Mucosa of stomach (tissue), 1 donor: ENCODE results near the gene CDKN2B-AS1.

Source experiments
- H3K27me3 ChIP-seq: one replicate; pipeline ENCODE4 v1.7.0; 2013; ENCODE audit warnings: mild to moderate bottlenecking, low read length; ENCODE audit not compliant: control insufficient read depth, insufficient read depth
- H3K36me3 ChIP-seq: one replicate; pipeline ENCODE4 v1.7.0; 2013; ENCODE audit warnings: low read length; ENCODE audit not compliant: control insufficient read depth, insufficient read depth
- H3K4me1 ChIP-seq: one replicate; pipeline ENCODE4 v1.7.0; 2013; ENCODE audit warnings: mild to moderate bottlenecking, low read length; ENCODE audit not compliant: control insufficient read depth, insufficient read depth
- H3K4me3 ChIP-seq: one replicate; pipeline ENCODE4 v1.7.0; 2013; ENCODE audit warnings: low read length
- H3K9ac ChIP-seq: one replicate; pipeline ENCODE4 v1.7.0; 2013; ENCODE audit warnings: mild to moderate bottlenecking, low read length, moderate library complexity
- H3K9me3 ChIP-seq: one replicate; pipeline ENCODE4 v1.7.0; 2013; ENCODE audit warnings: mild to moderate bottlenecking, low read length, moderate library complexity; ENCODE audit not compliant: control insufficient read depth
- donor health status: Pancreatic carcinoma.

The CDKN2B-AS1 gene

DNA sequence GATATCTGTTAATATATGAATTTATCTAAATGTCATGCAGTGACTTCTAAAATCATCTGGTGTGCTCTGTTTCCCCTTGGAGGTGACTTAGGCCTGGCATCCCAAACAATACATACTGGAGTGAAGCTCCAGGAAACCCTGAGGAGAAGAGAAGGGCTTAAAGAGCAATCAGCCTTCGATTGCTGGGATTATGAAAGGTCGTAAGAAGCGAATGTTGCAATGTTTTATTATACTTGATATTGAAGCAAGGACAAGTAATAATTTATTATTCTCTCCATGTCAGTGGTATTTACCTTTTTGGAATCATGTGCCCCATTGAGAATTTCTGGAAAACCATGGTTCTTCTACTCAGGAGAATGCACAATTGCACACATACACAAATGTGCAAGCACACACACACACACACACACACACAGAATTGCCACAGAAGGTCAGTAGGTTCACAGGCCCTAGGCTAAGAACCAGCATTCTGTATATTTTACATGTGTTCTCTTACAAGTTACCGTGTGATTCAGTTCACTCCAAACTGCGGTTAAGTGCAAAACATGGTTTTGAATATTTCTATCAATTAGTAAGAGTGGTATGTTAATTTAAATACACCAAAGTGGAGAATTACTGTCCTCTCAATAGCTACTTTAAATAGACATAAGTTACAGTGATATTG is 93.6 kb downstream of the CDKN2B-AS1 start:
- Histone ChIP-seq H3K36me3 (no peaks in the 10 kb centered on the region), H3K4me1 (peaks cover 24% of the 10 kb centered on the region), H3K9me3 (no peaks in the 10 kb centered on the region), H3K27me3 (no peaks in the 10 kb centered on the region), H3K4me3 (no peak overlapping the region), H3K9ac (no peak overlapping the region)

DNA sequence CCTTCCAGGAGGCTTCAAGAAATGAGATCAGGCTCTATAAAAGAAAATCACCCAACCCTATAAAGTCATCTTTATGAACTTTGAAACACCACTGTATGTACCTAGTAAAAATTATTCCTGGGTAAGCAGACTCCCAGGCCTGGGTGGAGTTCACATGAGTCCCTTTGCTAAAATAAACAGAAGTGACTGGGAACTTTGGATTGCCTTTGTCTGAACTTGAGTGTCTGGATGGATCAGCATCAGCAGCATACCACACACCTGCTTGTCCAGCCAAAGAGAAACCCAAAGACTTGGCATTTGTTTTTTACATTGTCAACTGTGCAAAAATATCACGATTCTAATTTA is 94.1 kb downstream of the CDKN2B-AS1 start:
- no peak overlapping the region for H3K9ac ChIP-seq
- peaks cover 24% of the 10 kb centered on the region for H3K4me1 ChIP-seq
- no peaks in the 10 kb centered on the region for H3K36me3 ChIP-seq
- no peak overlapping the region for H3K4me3 ChIP-seq
- H3K27me3 ChIP-seq: no peaks in the 10 kb centered on the region
- no peaks in the 10 kb centered on the region for H3K9me3 ChIP-seq

DNA sequence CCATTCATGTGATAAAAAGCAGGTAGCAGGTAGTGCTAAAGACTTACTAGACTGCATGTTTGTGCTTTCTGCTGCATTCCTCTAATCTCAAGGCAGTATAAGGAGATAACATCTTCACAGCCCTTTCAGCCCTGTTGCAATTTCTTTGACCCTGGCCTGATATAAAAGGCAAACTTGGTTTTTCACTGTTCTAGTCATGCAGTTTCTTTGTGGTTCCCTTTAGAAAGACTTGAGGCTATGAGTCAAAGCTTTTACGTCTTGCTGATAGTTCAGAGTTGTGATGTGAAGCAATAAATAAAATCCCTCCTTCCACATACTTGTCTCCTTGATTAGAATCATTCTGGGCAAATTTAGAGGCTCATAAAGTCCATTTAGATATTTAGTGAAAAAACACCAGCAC is 103.1 kb downstream of the CDKN2B-AS1 start:
- no peaks in the 10 kb centered on the region for H3K27me3 ChIP-seq
- H3K9me3 ChIP-seq: no peaks in the 10 kb centered on the region
- H3K4me1 ChIP-seq: peaks cover 26% of the 10 kb centered on the region
- no peak overlapping the region for H3K9ac ChIP-seq
- H3K4me3 ChIP-seq: no peak overlapping the region
- no peaks in the 10 kb centered on the region for H3K36me3 ChIP-seq

DNA sequence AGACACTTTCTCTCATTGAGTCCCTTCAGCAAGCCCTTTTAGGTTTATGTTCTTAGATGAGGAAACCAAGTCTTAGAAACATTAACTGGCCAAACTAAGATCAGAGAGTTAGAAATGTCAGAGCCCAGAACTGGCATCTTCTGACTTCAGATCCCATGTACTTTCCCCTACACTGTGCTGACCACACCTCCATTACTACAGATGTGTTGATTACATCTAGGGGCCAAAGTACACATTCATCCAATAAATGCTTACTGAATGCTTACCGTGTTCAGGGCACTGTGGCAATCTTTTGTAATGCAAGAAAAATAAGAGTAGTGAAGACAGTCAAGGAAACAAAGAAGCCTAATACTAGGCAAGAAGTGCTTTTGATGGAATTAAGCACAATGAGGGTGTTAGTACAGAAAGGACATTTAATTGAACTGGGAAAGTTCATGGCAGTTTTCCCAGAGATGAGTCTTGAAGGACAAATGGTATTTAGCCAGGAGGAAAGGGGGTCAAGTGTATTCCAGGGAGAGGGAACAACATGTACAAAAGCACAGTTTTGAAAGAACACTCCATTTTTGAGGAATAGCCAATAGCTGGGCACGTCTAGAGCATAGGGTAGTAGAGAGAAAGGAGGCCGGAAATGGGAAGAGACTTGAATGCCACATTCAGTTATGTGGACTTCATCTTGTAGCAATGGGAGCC is 104.2 kb downstream of the CDKN2B-AS1 start:
- Histone ChIP-seq H3K36me3 (no peaks in the 10 kb centered on the region), H3K27me3 (no peaks in the 10 kb centered on the region), H3K9ac (no peak overlapping the region)

DNA sequence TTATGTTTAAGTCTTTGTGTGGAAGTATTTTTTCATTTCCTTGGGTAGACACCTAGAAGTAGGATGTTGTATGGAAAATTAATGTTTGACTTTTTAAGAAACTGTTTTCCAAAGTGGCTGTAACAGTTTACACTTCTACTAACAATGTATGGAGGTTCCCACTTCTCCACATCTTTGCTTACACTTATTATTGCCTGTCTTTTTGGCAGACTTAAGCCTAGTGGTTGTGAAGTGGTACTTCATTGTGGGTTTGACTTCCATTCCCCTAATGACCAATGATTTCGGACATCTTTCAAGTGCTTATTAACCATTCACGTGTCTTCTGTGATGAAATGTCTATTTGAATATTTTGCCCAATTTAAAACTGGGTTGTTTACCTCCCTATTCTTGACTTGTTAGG is 106.0 kb downstream of the CDKN2B-AS1 start:
- Histone ChIP-seq H3K4me1 (peaks cover 40% of the 10 kb centered on the region), H3K9me3 (no peaks in the 10 kb centered on the region), H3K4me3 (no peak overlapping the region)

More for the DNA sequence above, 104.2 kb downstream of the CDKN2B-AS1 start:
- Histone ChIP-seq H3K4me3 (no peak overlapping the region), H3K4me1 (peaks cover 34% of the 10 kb centered on the region), H3K9me3 (no peaks in the 10 kb centered on the region)

DNA sequence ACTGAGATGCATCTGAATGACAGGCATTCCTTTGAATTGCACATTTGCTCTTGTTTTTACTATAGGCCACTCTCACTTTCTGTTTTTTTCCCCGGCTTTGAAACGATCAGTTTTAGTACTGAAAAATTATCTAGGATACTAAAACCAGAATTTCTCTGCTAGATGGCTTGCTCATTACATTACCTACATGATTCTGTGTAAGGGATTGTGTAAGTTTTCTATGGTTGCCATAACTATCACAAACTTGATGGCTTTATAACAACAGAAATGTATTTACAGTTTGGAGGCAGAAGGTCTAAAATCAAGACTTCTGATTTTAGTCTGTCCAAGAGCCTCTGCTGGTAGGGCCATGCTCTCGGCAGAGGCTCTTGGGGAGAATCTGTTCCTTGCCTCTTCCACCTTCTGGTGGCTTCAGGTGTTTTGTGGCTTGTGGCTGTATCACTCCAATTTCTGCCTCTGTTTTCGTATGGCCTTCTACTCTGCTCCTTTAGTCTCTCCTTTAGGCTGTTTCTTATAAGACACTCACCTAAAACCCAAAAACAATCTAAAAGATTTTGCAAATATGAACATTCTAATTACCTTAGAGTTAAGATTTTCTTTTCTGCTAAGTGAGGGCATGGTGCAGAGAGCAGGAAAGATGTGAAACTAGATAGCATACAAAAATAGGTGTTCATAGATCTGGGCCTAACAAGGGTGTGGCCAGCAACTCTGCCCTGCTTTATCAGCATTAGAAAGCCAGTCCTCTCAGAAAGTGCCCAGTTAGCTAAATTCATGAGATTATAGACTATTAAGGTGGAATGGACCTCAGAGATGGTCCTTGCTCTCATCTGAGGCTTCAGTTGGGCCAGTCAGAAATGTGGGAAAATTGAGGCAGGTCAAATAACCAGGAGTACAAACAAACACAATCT is 107.8 kb downstream of the CDKN2B-AS1 start:
- H3K4me1 ChIP-seq: peaks cover 46% of the 10 kb centered on the region
- no peak overlapping the region for H3K9ac ChIP-seq
- no peaks in the 10 kb centered on the region for H3K27me3 ChIP-seq
- no peak overlapping the region for H3K4me3 ChIP-seq
- H3K9me3 ChIP-seq: no peaks in the 10 kb centered on the region
- no peaks in the 10 kb centered on the region for H3K36me3 ChIP-seq

More for the DNA sequence above, 106.0 kb downstream of the CDKN2B-AS1 start:
- no peaks in the 10 kb centered on the region for H3K36me3 ChIP-seq
- no peaks in the 10 kb centered on the region for H3K27me3 ChIP-seq
- no peak overlapping the region for H3K9ac ChIP-seq

DNA sequence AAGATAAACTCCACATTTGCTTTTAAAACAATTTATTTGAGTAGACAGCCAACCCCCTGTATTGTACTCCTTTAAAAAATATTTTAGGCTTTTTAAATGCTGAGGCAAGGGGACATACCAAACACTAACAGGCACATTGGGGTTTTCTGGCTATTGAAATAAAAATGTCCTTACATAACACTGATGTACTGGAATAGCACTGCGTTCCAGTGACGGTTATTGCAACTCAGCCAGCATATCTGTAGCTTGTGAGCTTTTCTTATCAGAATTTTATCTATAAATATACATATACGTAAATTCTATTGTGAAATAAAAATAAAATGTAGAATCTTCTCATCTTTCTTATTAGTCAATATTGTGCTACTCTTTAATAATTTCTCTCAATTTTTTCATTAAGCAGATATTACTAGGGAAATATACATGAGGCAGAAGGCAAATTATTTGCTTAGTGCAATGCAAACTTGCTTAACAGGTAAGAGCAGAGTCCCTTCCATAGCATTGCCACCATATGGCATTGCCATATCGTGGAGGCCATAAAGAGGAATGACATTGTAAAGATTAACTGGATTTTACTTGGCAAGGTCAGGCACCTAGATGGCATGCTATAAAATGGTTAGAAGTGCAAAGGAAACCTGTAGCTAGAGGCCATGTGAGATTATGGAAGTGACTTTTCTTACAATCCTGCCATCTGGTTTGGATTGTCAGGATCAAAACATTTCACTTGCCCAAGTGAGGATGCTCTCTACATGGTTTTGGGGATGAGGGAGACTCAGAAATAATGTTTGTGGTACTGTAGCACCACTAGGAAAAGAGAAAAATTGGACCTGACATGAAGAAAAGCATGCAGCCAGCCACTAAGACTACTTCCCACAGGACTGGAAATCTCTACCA is 109.3 kb downstream of the CDKN2B-AS1 start:
- H3K4me1 ChIP-seq: peaks cover 44% of the 10 kb centered on the region
- H3K9me3 ChIP-seq: no peaks in the 10 kb centered on the region
- no peak overlapping the region for H3K4me3 ChIP-seq
- no peak overlapping the region for H3K9ac ChIP-seq
- H3K27me3 ChIP-seq: no peaks in the 10 kb centered on the region
- H3K36me3 ChIP-seq: no peaks in the 10 kb centered on the region

DNA sequence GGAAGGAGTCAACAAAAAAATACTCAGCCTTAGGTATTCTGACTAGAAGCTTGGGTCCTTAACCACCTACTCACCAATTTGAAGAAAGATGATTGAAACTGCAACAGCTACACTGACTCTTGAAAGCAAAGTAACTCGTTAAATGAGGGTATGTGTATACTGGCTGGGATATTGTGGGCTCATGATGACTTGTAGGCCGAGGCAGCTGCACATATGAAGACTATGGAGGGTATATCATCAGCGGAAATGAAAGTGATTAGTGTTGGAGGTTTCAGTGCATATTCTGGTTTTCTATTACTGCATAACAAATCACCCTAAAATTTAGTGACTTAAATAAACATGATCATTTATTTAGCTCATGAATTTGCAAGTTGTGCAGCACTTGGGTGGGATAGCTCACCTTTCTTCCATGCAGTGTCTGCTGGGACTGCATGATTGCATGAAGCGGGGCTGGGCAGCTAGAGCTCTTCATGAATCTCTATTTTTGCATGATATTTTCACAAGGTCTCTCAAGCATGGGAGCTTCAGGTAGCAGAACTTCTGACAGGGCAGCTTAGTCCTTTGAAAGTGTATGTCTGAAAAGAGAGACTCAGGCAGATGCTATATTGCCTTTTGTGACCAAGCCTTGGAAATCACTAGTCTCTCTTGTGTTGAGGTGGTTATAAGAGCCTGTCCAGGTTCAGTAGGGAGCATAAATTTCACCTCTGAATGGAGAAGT is 110.6 kb downstream of the CDKN2B-AS1 start:
- Histone ChIP-seq H3K4me3 (no peak overlapping the region), H3K9me3 (no peaks in the 10 kb centered on the region), H3K4me1 (peaks cover 46% of the 10 kb centered on the region), H3K27me3 (no peaks in the 10 kb centered on the region), H3K9ac (no peak overlapping the region), H3K36me3 (no peaks in the 10 kb centered on the region)

DNA sequence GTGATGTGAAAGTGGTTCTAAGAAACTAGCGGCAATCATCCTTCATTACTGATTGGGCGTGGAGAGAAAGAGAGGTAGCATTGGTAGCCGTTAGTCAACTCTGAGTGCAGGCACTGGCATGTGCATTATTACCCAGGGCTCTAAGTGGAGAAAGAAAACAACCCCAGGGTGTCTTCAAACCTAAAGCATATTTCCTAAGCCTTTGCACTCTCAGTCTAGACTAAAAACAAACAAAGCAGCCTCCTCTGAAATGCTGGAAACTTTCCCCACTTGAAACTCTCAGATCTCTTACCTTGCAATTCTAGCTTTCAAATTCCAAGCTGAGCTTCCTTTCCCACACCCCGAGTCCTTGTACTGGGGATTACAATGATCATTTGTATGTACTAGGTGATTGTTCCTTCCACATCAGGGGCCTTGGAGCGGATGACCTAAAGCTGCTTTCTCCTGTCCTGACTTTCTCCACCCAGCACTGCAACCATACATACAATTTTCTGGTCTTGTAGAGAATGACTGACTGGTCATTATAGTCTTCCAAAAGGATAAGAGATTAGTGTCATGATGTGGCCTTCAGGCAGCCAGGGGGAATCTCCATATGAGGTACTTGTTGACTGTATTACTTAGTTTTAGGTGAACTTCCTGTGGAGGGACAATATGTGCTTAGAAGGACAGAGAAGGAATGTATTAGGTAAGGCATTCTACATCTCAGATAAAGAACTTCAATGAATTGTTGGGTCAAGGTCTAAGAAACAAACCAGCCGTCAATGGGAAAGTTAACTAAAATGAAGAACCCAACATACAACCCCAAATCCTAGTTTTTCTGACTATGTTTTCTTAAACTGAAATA is 112.8 kb downstream of the CDKN2B-AS1 start:
- Histone ChIP-seq H3K36me3 (no peaks in the 10 kb centered on the region), H3K27me3 (no peaks in the 10 kb centered on the region), H3K4me3 (no peak overlapping the region), H3K9me3 (no peaks in the 10 kb centered on the region), H3K9ac (no peak overlapping the region), H3K4me1 (peaks cover 51% of the 10 kb centered on the region)

DNA sequence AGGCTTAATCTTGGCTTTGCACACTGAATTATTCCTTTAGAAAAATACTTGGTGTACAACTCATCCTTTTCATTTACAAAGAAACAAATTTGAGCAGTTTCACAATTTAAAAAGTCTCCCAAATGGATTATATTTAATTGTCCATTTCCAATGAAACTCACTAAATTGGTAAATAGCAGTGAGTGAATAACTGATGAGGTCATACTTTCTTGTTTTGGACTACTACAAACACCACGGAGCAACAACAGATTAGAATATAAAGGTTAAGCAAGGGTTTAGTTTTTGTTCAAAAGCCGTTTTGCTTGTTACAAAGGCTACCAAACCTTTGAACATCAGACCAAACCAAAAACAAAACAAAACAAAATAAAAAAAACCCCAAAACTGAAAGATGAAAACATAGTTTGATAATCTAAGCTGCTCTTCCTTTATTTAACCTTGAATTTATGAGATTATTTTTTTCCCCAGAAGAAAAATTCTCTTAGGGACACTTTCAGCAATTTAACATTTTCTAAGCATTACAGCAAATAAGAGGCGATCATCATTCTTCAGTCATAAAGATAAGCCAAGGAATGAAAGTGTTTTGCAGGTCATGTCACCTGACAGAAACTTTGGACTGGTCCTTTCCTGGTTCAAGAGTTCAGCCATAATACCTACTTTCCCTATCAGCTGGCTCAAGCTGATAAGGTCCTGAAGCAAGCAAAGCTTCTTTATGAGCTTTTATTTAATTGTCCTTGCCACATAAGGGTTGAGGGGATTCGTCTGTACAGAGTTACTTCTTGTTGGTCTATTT is 114.2 kb downstream of the CDKN2B-AS1 start:
- Histone ChIP-seq H3K27me3 (no peaks in the 10 kb centered on the region), H3K4me3 (no peak overlapping the region), H3K4me1 (peaks cover 52% of the 10 kb centered on the region), H3K9me3 (no peaks in the 10 kb centered on the region), H3K9ac (no peak overlapping the region), H3K36me3 (no peaks in the 10 kb centered on the region)
